CD4-positive, alpha-beta T cell treated with Interleukin-15 for 1 hour (primary cell): ENCODE data around the gene GRIN1.

Experiments used
- DNase-seq: peaks from one replicate; pipeline ENCODE4 v3.0.0-alpha.2; 2020

Gene GRIN1

GRCh38 chr9:137198051-137198901, 59.3 kb downstream of the GRIN1 start:
- DNase-seq = no peak

- no peak for DNase-seq
These were observed 59.9 kb downstream of the GRIN1 start for GRCh38 chr9:137198902-137199283.

GRCh38 chr9:137199411-137200121, 60.6 kb downstream of the GRIN1 start:
- no peak for DNase-seq

GRCh38 chr9:137200311-137201204, 61.6 kb downstream of the GRIN1 start, which contains the start of gene TPRN:
Gene TPRN (minus strand): TSS chr9:137200741. CDS start chr9:137200711, 30 bp downstream.
- peak; percentile 99 for DNase-seq

GRCh38 chr9:137201205-137201868, 62.4 kb downstream of the GRIN1 start:
- no peak for DNase-seq

GRCh38 chr9:137202966-137203365, 64.0 kb downstream of the GRIN1 start:
- DNase-seq = no peak

GRCh38 chr9:137204731-137205125, 65.8 kb downstream of the GRIN1 start:
- DNase-seq = no peak

GRCh38 chr9:137205126-137206069, 66.4 kb downstream of the GRIN1 start, which contains the start of the genes NDOR1 and TMEM203:
Gene NDOR1 (plus strand): TSS chr9:137205700. CDS start chr9:137205778, 78 bp downstream.
Gene TMEM203 (minus strand): TSS chr9:137205648. CDS start chr9:137205414, 234 bp downstream.
- peak; percentile 89 for DNase-seq

GRCh38 chr9:137206602-137207001, 67.6 kb downstream of the GRIN1 start:
- no peak for DNase-seq

- no peak for DNase-seq
These were observed 72.6 kb downstream of the GRIN1 start for GRCh38 chr9:137211532-137211931.

GRCh38 chr9:137212520-137212919, 73.6 kb downstream of the GRIN1 start:
- DNase-seq = no peak

GRCh38 chr9:137213160-137214060, 74.5 kb downstream of the GRIN1 start:
- no peak for DNase-seq

GRCh38 chr9:137214620-137215019, 75.7 kb downstream of the GRIN1 start:
- DNase-seq = no peak

GRCh38 chr9:137215196-137215986, 76.4 kb downstream of the GRIN1 start:
- DNase-seq = no peak

- no peak for DNase-seq
These were observed 77.4 kb downstream of the GRIN1 start for GRCh38 chr9:137216188-137216965.

- no peak for DNase-seq
These were observed 78.6 kb downstream of the GRIN1 start for GRCh38 chr9:137217276-137218211.

- DNase-seq = no peak
These were observed 79.3 kb downstream of the GRIN1 start for GRCh38 chr9:137218212-137218753.
